HepG2 (cell line): ENCODE results near the gene COQ6. TPM values are rescaled to one million over a fixed set of nuclear protein-coding genes. Genes with fewer than 3 reads are reported as not detected.

ENCODE experiments used
- ATF7-NPFF ChIP-seq: sonication (generic); formaldehyde crosslinking; IDR thresholded peaks from 2 replicates; pipeline ENCODE4 v1.8.1; 2023; ENCODE audit warnings: mild to moderate bottlenecking, low read depth, missing genetic modification reagents, moderate library complexity
- ERF ChIP-seq: IDR thresholded peaks from 2 replicates; pipeline ENCODE4 v1.6.1; 2018; ENCODE audit warnings: missing biosample characterization, missing genetic modification reagents
- FOXM1 ChIP-seq: sonication (generic); formaldehyde crosslinking; IDR thresholded peaks from 2 replicates; pipeline ENCODE4 v1.5.0; 2020; ENCODE audit warnings: missing genetic modification reagents
- MXI1 ChIP-seq: IDR thresholded peaks from 3 replicates; pipeline ENCODE4 v1.6.1; 2012; ENCODE audit warnings: low read depth, low read length, inconsistent platforms, borderline replicate concordance
- TBX3 ChIP-seq: fragments of 450-650 bp; IDR thresholded peaks from 2 replicates; pipeline ENCODE4 v1.6.1; 2017; ENCODE audit warnings: antibody characterized with exemption, mild to moderate bottlenecking, inconsistent platforms, borderline replicate concordance
- TEF ChIP-seq: sonication (generic); formaldehyde crosslinking; IDR thresholded peaks from 2 replicates; pipeline ENCODE4 v1.5.0; 2020; ENCODE audit warnings: missing genetic modification reagents
- XRCC5 ChIP-seq: fragments of 200-400 bp; formaldehyde crosslinking; optimal IDR thresholded peaks from 2 replicates; pipeline ENCODE3; 2017; ENCODE audit warnings: mild to moderate bottlenecking, low read length
- ZFP37 ChIP-seq: sonication (generic); formaldehyde crosslinking; IDR thresholded peaks from 2 replicates; pipeline ENCODE4 v1.4.0; 2020; ENCODE audit warnings: missing genetic modification reagents, borderline replicate concordance
- ZFX ChIP-seq: sonication (generic); formaldehyde crosslinking; IDR thresholded peaks from 2 replicates; pipeline ENCODE4 v1.4.0; 2020; ENCODE audit warnings: mild to moderate bottlenecking, low read depth, missing genetic modification reagents, moderate library complexity
- ZNF225 ChIP-seq: sonication (generic); formaldehyde crosslinking; IDR thresholded peaks from 2 replicates; pipeline ENCODE4 v1.4.0; 2020; ENCODE audit warnings: mild to moderate bottlenecking, missing genetic modification reagents
- ZNF431 ChIP-seq: sonication (generic); formaldehyde crosslinking; IDR thresholded peaks from 2 replicates; pipeline ENCODE4 v1.9.0; 2022; ENCODE audit warnings: missing genetic modification reagents, low read depth, mild to moderate bottlenecking, borderline replicate concordance
- ZNF761 ChIP-seq: sonication (generic); formaldehyde crosslinking; conservative IDR thresholded peaks from 2 replicates; pipeline ENCODE4 v1.4.0; 2020; ENCODE audit warnings: mild to moderate bottlenecking, missing genetic modification reagents
- polyA plus RNA-seq, 8 experiments: library from polyadenylated mRNA; depleted of rRNA in 3 of 8; stranded (reverse) in 7 of 8; unstranded in 1 of 8; fragments of >200 nt; fragmentation: Illumina TruSeq in 4 of 8; extraction: Trizol in 4 of 8; gene quantifications; 2 replicates each; pipeline versions ENCODE4 v1.2.1 to v1.2.3, GENCODE V29; 2011 to 2016; ENCODE audit warnings: low read depth in 4 of 8, missing spikeins in 1 of 8, mixed read lengths in 1 of 8; ENCODE audit not compliant: insufficient read depth in 1 of 8
- total RNA-seq, 5 experiments: library from RNA; depleted of rRNA; stranded (reverse); fragments of >200 nt; fragmentation: Illumina TruSeq; extraction: Trizol; gene quantifications; 2 replicates each; pipeline ENCODE4 v1.2.3, GENCODE V29; 2016; ENCODE audit warnings: low read depth in 1 of 5
- TF ChIP-seq, protein P1 (sequence below): IDR thresholded peaks from 2 replicates; pipeline ENCODE4 v1.6.1; 2016; ENCODE audit warnings: low read depth, control low read depth
- TF ChIP-seq, protein P2 (sequence below): sonication (generic); formaldehyde crosslinking; IDR thresholded peaks from 2 replicates; pipeline ENCODE4 v1.8.0; 2022; ENCODE audit warnings: missing genetic modification reagents, mild to moderate bottlenecking, borderline replicate concordance
- TF ChIP-seq, protein P3 (sequence below): sonication (generic); formaldehyde crosslinking; IDR thresholded peaks from 2 replicates; pipeline ENCODE4 v1.4.0; 2020; ENCODE audit warnings: mild to moderate bottlenecking, missing genetic modification reagents
- TF ChIP-seq, protein P4 (sequence below): sonication (generic); formaldehyde crosslinking; IDR thresholded peaks from 2 replicates; pipeline ENCODE4 v1.4.0; 2020; ENCODE audit warnings: missing genetic modification reagents
- TF ChIP-seq, protein P5 (sequence below): fragments of 450-650 bp; IDR thresholded peaks from 2 replicates; pipeline ENCODE4 v1.6.1; 2016
- TF ChIP-seq, protein P6 (sequence below): sonication (generic); formaldehyde crosslinking; IDR thresholded peaks from 2 replicates; pipeline ENCODE4 v1.5.0; 2020; ENCODE audit warnings: mild to moderate bottlenecking, missing genetic modification reagents, borderline replicate concordance
- TF ChIP-seq, protein P7 (sequence below): sonication (generic); formaldehyde crosslinking; IDR thresholded peaks from 2 replicates; pipeline ENCODE4 v1.5.0; 2020; ENCODE audit warnings: mild to moderate bottlenecking, low read depth, missing genetic modification reagents, borderline replicate concordance

Gene COQ6
- total and polyA plus RNA-seq, 2 of the 13 experiments (the other 11 are each of a cell fraction or from before 2014, with no cell fraction given): 18.9 to 34.7 TPM

DNA sequence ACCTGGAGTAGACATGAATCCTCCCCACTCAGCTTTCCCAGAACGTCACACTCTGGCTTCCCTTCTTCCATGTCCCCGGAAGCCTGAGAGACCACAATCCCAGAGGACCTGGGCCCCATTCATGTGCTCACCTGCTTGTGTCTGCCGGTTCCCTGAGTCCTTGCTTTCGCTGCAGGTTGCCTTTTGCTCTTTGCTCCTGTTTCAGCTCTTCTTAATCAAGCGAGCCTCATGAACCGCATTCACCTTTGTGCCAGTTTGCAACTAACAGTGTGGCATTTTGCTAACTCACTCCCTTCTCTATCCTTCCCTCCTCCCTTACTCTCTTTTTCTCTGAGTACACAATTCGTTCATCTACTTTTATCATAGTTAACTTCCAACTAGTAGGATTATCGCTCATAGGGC, 45.9 kb downstream of the COQ6 start (continued):
- TF ChIP-seq, protein P1, sequence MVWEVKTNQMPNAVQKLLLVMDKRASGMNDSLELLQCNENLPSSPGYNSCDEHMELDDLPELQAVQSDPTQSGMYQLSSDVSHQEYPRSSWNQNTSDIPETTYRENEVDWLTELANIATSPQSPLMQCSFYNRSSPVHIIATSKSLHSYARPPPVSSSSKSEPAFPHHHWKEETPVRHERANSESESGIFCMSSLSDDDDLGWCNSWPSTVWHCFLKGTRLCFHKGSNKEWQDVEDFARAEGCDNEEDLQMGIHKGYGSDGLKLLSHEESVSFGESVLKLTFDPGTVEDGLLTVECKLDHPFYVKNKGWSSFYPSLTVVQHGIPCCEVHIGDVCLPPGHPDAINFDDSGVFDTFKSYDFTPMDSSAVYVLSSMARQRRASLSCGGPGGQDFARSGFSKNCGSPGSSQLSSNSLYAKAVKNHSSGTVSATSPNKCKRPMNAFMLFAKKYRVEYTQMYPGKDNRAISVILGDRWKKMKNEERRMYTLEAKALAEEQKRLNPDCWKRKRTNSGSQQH: no peak
- TF ChIP-seq ZNF431 (CRISPR knock-in tag) (no peak), ATF7-NPFF (CRISPR knock-in tag) (no peak), FOXM1 (CRISPR knock-in tag) (no peak), ZNF225 (CRISPR knock-in tag) (no peak), TEF (CRISPR knock-in tag) (no peak), ZFX (peak; percentile 41; the same call in 1 of the 2 replicates), TBX3 (no peak), ZNF761 (no peak), XRCC5 (peak; percentile 40), ERF (peak; percentile 66; the same call in 1 of the 2 replicates), MXI1 (no peak; the same call in 2 of the 3 replicates), ZFP37 (CRISPR knock-in tag) (no peak)
- TF ChIP-seq, protein P2, sequence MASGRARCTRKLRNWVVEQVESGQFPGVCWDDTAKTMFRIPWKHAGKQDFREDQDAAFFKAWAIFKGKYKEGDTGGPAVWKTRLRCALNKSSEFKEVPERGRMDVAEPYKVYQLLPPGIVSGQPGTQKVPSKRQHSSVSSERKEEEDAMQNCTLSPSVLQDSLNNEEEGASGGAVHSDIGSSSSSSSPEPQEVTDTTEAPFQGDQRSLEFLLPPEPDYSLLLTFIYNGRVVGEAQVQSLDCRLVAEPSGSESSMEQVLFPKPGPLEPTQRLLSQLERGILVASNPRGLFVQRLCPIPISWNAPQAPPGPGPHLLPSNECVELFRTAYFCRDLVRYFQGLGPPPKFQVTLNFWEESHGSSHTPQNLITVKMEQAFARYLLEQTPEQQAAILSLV (CRISPR knock-in tag): no peak
- TF ChIP-seq, protein P3, sequence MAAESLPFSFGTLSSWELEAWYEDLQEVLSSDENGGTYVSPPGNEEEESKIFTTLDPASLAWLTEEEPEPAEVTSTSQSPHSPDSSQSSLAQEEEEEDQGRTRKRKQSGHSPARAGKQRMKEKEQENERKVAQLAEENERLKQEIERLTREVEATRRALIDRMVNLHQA: no peak
- TF ChIP-seq, protein P4, sequence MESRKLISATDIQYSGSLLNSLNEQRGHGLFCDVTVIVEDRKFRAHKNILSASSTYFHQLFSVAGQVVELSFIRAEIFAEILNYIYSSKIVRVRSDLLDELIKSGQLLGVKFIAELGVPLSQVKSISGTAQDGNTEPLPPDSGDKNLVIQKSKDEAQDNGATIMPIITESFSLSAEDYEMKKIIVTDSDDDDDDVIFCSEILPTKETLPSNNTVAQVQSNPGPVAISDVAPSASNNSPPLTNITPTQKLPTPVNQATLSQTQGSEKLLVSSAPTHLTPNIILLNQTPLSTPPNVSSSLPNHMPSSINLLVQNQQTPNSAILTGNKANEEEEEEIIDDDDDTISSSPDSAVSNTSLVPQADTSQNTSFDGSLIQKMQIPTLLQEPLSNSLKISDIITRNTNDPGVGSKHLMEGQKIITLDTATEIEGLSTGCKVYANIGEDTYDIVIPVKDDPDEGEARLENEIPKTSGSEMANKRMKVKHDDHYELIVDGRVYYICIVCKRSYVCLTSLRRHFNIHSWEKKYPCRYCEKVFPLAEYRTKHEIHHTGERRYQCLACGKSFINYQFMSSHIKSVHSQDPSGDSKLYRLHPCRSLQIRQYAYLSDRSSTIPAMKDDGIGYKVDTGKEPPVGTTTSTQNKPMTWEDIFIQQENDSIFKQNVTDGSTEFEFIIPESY (CRISPR knock-in tag): peak; percentile 37; the same call in 1 of the 2 replicates
- TF ChIP-seq, protein P5, sequence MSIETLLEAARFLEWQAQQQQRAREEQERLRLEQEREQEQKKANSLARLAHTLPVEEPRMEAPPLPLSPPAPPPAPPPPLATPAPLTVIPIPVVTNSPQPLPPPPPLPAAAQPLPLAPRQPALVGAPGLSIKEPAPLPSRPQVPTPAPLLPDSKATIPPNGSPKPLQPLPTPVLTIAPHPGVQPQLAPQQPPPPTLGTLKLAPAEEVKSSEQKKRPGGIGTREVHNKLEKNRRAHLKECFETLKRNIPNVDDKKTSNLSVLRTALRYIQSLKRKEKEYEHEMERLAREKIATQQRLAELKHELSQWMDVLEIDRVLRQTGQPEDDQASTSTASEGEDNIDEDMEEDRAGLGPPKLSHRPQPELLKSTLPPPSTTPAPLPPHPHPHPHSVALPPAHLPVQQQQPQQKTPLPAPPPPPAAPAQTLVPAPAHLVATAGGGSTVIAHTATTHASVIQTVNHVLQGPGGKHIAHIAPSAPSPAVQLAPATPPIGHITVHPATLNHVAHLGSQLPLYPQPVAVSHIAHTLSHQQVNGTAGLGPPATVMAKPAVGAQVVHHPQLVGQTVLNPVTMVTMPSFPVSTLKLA: no peak
- TF ChIP-seq, protein P6, sequence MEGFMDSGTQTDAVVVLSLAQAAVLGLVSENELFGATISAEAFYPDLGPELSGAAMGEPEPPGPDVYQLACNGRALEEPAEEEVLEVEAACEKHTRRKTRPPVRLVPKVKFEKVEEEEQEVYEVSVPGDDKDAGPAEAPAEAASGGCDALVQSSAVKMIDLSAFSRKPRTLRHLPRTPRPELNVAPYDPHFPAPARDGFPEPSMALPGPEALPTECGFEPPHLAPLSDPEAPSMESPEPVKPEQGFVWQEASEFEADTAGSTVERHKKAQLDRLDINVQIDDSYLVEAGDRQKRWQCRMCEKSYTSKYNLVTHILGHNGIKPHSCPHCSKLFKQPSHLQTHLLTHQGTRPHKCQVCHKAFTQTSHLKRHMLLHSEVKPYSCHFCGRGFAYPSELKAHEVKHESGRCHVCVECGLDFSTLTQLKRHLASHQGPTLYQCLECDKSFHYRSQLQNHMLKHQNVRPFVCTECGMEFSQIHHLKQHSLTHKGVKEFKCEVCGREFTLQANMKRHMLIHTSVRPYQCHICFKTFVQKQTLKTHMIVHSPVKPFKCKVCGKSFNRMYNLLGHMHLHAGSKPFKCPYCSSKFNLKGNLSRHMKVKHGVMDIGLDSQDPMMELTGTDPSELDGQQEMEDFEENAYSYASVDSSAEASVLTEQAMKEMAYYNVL (CRISPR knock-in tag): peak; percentile 99
- TF ChIP-seq, protein P7, sequence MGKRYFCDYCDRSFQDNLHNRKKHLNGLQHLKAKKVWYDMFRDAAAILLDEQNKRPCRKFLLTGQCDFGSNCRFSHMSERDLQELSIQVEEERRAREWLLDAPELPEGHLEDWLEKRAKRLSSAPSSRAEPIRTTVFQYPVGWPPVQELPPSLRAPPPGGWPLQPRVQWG (CRISPR knock-in tag): no peak
